ENCODE data around the gene TNFRSF14.

The TNFRSF14 gene

DNA sequence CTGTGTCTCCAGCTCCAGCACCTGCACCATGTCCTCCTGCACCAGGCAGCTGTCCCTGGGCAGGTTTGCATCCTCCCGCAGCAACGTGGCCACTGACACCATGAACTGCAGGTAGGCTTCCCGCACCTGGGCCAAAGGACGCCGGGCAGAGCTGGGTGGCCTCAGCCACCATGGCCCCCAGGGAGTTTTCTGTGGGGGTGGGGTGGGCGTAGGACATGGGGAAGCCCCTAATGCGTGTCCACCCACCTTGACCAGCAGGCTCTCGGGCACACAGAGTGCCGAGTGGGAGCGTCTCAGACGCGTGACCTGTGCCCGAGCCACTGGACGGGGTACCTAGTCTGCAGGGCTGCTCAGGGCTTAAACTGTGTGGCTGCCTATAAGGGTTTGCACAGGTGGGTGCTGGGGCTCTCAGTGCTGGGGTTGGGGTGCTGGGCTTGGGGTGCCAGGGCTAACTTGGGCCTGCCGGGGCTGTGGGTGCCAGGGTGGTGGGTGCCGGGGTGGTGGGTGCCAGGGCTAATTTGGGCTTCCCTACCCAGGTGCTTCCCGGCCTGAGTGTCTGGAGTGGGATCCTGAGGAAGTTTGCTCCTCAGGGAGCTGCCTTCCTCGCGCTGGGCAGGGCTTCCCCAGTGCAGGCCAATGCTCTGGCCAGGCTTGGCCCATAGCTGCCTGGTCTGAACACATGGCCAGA lies 48.1 kb downstream of the TNFRSF14 start:
- no peak for DNase-seq

DNA sequence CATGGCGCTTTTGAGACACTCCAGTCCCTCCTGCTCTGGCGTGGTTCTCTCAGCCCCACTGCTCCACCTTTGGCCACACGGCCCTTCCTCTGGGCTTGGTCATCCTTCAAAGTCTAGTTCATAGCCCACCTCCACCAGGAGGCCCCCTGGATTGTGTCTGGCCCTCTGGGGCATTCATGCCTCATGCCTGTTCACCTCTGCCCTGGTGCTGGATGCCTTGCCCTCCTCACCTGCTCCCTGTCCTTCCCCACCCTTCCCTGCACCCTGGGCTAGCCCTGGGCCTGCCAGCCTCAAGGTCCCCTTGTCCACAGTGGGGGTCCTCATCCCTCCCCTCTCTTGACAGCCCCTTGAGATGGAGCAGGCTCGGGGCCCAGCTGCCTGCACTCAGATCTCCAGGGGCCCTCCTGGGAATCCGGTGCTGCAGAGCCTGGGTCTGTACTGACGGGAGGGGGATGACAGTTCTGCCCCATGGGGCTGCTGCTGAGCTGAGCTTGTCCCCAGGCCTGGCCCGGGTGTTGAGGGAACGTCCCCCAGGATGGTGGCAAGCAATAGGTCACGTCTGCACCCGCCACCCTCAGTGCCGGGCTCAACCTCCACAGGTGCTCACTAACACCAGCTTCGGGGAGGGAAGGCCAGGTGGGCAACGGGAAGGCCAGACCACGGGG lies 48.8 kb downstream of the TNFRSF14 start:
- no peak for DNase-seq

DNA sequence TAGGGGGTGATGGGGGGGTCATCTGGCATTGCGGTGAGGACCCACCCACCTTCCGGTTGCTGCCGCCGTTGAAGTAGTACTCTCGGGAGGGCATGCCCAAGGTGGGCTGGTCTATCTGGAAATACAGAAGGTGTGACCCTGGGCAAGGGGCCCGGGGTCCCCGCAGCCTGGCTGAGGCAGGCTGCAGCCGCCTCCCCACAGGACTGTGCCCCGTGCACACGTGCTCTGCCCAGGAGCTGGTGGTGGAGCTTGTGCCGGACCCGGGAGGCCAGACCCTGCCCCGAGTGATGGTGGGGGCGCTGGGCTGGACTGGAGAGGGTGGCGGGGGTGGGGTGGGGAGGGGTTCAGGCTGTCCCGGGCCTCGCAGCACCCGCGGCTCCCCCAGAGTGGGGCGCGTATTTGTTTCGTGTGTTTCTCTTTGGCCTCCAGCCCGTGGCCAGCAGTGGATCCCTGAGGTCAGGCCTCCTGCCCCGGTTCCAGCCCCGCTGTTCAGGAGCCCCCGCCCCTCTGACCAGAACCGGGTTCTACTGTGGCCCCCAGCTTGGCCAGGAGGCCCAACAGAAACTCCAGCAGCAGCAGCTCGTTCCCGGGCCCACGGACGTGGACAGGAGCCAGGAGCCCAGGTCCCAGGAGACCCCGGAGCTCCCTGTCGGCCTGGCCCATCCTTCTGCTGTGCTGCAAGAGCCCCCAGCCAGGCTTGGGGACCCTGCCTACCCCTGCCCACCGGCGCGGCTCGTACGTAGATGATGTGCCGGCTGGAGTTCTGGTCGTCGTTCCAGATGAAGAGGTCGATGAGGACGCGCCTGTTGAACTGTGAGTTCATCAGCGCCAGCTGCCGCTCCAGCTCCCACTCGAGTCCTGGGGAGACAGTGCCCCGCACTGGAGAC lies 49.6 kb downstream of the TNFRSF14 start:
- DNase-seq = no peak

DNA sequence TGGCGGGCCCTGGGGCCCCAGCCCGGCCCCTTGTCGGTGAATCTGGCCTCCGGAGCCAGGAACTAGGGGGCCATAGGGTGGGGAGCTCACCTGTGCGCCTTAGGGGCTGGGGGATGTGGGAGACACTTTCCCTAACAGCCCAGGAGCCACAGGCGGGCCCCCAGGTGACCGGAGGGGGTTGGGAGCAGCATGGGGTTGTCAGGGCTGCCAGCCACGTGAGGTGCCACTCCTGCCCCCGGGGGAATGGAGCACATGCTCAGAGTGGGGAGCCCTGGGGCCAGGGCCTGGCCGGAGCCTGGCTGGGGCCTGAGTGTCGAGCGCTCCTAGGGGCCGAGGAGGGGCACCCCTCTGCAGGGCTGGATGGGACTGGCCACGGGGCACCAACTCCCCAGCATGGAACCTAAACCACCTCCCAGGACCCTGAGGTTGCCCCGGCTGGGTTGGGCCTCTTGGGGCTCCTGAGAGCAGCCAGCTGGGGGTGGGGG lies 50.3 kb downstream of the TNFRSF14 start:
- DNase-seq = no peak

DNA sequence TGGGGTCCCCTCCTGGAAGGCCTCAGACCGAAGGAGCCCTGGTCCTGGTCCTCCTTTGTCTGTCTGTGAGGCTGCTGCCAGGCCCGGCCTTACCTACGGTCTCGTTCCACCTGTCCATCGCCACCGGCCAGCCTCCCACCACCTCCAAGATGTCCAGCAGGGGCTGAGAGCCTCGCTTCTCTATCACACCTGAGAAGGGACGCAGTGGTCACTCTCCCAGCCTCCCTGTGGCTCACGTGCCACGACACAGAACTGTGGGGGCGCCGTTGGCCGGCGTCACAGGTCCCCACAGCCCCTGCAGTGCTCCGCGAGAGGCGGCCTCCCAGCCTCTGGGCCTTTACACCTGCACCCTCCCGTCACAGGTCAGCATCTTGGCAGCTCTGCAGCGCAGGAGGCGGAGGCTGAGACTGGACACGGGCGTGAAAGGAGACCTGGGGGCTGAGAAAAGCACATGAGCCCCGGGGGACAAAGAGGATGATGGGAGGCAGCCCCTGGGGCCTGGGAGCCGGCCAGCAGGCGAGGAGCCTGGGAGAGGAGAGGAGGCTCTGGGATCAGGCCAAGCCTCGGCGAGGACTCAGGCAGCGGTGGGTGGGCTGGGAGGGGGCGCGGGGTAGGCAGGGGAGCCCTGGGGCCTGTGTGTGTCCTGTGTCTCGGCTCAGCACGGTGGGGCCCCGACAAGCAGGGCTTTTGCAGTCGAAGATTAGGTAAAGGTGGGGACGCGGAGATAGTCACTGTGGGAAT lies 50.9 kb downstream of the TNFRSF14 start:
- no peak for DNase-seq

DNA sequence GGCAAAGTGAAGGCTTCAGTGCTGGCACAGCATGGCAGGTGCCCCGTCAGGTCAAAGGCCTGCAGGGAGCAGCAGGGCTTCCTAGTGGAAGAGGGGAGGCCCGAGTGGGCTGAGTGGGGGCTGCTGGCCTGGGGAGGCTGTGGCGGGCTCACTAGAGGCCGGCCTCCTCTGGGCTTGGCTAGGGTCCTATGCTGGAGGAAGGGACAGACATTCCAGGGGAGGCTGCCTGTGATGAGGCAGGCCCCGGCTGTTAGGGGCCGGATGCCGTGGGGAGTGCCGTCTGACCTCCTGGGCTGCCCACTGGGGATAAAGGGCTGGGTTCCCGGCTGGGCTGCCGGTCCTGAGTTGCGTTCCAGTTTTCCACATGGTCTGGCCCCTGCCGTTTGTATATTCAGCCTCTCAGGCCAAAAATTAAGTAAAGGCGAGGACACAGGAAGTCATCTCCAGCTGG lies 51.5 kb downstream of the TNFRSF14 start:
- no peak for DNase-seq

DNA sequence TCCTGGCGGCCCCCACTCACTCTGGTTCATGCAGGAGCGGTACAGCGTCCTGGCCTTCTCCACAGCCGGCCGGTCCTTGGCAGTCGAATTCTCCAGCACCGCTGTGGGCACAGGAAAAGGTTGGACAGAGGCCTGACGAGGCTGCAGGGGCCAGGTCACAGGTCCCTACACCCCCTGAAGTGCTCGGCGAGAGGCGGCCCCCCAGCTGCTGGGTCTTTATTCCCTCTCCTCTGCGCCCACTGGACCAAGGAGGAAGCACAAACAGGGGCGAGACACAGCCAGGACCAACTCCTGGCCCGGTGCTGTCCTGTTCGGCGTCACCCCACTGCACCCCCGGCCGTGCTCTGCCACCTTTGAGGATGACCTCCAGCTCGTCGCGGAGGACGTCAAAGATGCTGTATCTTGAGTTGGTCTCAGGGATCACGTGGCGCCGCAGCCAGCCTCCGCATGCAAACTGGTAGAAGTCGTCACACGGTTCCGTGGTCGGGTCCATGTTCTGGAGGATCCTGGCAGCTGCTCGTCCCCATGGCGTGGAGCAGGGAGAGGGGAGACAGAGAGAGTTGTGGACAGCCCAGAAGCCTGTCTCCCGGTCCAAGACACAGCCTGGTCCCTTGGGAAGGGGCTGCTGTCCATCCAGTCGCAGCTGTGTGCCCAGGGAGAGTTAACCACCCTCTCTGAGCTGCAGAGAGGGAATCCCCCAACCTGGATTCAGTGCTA lies 53.3 kb downstream of the TNFRSF14 start:
- no peak for DNase-seq

DNA sequence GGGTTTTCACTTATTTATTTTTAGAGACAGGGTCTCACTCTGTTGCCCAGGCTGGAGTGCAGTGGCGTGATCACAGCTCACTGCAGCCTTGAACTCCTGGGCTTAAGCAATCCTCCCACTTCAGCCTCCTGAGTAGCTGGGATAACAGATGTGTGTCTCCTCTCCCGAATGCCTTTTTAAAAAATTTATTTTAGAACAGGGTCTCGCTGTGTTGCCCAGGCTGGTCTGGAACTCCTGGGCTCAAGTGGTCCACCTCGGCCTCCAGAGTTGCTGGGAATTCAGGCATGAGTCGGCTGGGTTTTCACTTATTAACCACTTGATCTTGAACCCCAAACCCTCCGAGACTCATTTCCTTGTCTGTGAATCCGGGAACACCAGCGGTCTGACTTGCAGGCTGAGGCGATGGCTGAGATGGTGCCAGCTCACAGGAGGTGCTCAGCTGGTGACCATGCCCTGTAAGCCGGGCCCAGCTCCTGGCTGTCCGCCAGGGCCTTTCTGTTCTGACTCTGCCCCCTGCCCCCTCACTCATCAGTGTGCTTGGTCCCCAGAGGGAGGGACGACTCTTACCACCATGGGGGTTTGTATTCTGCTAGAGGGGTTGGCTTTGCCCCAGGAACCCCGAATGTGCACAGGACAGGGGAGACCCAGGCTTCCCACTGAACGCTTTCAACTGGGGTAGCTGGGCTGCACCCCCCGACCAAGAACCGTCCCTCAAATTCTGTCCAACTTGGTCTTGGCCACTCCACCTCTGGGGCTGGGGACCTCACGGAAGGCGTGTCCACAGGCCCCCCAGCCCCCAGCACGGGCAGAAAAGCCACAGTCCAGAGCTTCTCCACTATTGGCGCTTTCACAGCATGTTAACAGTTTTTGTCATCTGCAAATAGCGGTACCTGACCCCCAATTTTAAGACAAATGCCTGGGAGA lies 54.1 kb downstream of the TNFRSF14 start:
- no peak for DNase-seq

DNA sequence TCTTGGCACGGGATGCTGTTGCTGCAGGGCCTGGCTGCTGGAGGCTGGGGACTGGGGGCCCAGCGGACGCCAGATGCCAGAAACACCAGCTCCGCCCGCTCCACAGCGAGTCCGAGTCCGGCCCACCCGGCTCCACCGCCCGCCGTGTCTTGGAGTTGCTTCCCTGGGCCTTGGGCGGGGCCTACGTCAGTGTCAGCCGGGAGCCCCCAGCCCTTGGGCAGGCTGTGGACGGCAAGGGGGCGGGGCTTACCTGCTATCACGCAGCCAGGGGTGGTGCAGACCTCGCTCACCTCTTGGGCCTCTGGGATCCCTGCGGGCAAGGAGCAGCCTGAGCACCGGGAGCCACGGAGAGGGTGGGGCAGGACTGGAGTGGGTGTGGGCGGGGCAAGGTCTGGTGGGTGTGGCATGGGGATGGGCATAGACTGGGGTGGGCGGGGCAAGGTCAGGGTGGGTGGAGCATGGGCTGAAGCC lies 54.9 kb downstream of the TNFRSF14 start:
- DNase-seq = no peak

DNA sequence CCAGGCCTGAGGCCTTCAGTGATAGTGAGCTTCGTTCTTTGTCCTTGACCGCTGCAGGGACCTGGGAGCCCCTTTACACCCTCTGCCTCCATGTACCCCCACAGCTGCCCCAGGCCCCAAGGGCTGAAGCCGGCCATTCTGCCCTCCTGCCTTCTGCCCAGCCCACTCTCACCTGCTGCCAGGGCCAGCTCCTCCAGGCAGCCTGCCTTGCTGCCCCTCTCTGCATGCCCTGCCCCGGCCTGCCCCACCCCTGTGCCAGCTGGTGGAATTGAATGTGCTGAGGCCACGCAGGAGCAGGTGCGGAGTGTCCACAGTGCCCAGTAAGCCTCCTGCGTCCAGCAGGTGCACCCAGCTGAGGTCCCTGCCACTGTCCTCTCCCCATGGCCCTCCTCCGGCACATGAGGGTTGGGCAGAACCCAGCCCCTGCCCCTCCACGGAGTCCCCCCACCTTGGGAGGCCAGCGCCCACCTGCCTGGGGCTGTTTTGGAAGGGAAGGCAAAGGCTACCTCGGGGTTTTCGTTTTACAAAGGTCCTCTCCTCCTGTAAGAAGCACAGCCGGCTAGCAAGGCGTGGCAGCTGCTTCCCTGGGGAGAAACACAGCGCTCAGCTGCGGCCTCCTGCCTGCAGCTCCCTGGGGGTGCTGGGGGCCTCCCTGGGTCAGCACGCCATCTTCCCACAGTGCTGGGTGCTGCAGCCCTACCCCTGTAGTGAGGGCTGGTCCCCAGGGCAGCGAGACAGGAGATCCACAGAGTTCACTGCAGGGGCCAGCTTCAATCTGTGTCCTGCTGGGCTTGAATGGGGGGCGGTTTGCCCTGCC lies 55.7 kb downstream of the TNFRSF14 start:
- no peak for DNase-seq

DNA sequence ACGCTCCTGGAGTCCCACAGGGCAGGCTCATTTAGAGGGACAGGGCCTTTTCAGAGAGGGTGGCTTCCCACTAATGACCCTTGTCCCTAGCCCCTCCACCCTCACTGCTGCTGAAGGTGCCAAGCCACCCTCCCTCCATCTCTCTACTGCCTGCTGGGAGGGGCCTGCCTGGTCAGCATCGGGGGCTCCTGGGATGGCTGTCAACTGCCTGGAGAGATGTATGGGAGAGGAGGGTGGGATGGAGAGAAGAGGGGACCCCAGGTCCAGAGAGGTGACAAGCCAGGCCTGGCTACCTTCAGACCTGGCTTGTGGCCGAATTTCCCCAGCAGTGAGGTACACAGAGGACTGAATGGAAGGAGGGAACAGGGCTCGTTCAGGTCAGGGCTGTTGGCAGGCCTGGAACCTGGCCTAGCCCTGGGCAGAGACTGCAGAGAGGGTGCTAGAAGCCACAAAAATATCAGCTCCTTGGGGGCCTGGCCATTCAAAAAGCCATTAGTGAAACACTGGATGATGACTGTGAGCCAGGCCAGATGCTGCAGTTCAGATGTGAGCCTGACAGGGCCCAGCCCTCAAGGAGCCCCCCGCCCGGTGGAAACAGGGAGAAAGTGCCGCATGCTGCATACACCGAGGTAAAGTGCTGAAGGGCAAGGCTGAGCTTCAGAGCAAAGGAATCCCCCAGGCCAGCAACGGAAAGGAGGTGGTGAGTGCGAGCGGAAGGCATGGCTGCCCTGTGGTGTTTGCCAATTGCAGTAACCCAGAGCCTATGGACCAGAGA lies 56.6 kb downstream of the TNFRSF14 start:
- no peak for DNase-seq
